DMS 273 treated with DMSO at 0.1 percent for 48 hours (cell line): ENCODE data around the gene SERPINB2.
"Not testable (repeated sequence)": the region's sequence is repeated elsewhere in the genome, so short reads cannot be mapped to it uniquely, and the experiment has no call there.

Source experiments
- DNase-seq: peaks from one replicate; lab custom pipeline; 2025; lab: John Stamatoyannopoulos, UW

Gene SERPINB2

GRCh38 chr18:63936932-63937393 lies 49.5 kb downstream of the SERPINB2 start:
- DNase-seq: no peak

- no peak for DNase-seq
Observed at GRCh38 chr18:63940008-63940407, 52.5 kb downstream of the SERPINB2 start.

GRCh38 chr18:63940543-63941050 lies 53.1 kb downstream of the SERPINB2 start:
- DNase-seq: not testable (repeated sequence)

- DNase-seq: no peak
Observed at GRCh38 chr18:63947051-63947790, 59.7 kb downstream of the SERPINB2 start.

- DNase-seq: no peak
Observed at GRCh38 chr18:63949068-63949737, 61.7 kb downstream of the SERPINB2 start, which contains the start of gene HMSD. HMSD (plus strand) TSS chr18:63949301; CDS start chr18:63953456, 4,155 bp downstream.

- no peak for DNase-seq
Observed at GRCh38 chr18:63951302-63951705, 63.8 kb downstream of the SERPINB2 start.
